Naive thymus-derived CD4-positive, alpha-beta T cell (primary cell): ENCODE data around the gene NSFL1C. TPM values are rescaled to one million over a fixed set of nuclear protein-coding genes. Genes with fewer than 3 reads are reported as not detected.

ENCODE experiments used
- ATAC-seq: fragments of 150-1000 bp; cut with Tn5 transposase; 2 replicates; pipeline ENCODE4 v1.10.0; 2021; ENCODE audit warnings: mild to moderate bottlenecking, moderate library complexity
- CTCF ChIA-PET: fragments of 350-600 bp; sonication (Branson Sonifier 250); formaldehyde crosslinking; loops from one replicate; lab custom pipeline; 2021; ENCODE audit warnings: antibody characterized with exemption; lab: Charles Lee
- POLR2A ChIA-PET: fragments of 350-600 bp; sonication (Branson Sonifier 250); formaldehyde crosslinking; loops from one replicate; lab custom pipeline; 2021; ENCODE audit warnings: antibody characterized with exemption, inconsistent platforms; lab: Charles Lee
- DNase-seq, 9 donors: peaks; one replicate each; pipeline versions ENCODE4 v3.0.0 to v3.0.0-alpha.2; 2020 to 2022; ENCODE audit warnings: mixed read lengths in 1 of 9
- H3K27ac ChIP-seq: one replicate; pipeline ENCODE4 v1.7.0; 2013; ENCODE audit warnings: mild to moderate bottlenecking, low read depth, low read length, moderate library complexity
- H3K27me3 ChIP-seq, 2 donors: one replicate each; pipeline ENCODE4 v1.7.0; 2013; ENCODE audit warnings: low read length in 2 of 2, mild to moderate bottlenecking in 2 of 2, moderate library complexity in 2 of 2; ENCODE audit not compliant: control insufficient read depth in 2 of 2, insufficient read depth in 2 of 2
- H3K36me3 ChIP-seq, 3 experiments: 1 replicate in 2 of 3; 2 replicates in 1 of 3; pipeline ENCODE4 v1.7.0; 2013; ENCODE audit warnings: low read length in 3 of 3, mild to moderate bottlenecking in 3 of 3, moderate library complexity in 1 of 3; ENCODE audit not compliant: insufficient read depth in 3 of 3, control insufficient read depth in 2 of 3
- H3K4me1 ChIP-seq, 2 donors: one replicate each; pipeline ENCODE4 v1.7.0; 2013; ENCODE audit warnings: low read length in 2 of 2, mild to moderate bottlenecking in 2 of 2, moderate library complexity in 1 of 2; ENCODE audit not compliant: control insufficient read depth in 2 of 2, insufficient read depth in 2 of 2
- H3K4me3 ChIP-seq: 2 replicates; pipeline ENCODE4 v1.7.0; 2013; ENCODE audit warnings: mild to moderate bottlenecking, low read length
- H3K9me3 ChIP-seq, 3 experiments: 1 replicate in 2 of 3; 2 replicates in 1 of 3; pipeline ENCODE4 v1.7.0; 2013; ENCODE audit warnings: low read length in 3 of 3; ENCODE audit not compliant: control insufficient read depth in 2 of 3
- H3K27ac Mint-ChIP-seq, 9 donors: one replicate each; pipeline ENCODE4 v1.8.0; 2020 to 2022; ENCODE audit warnings: mixed read lengths in 9 of 9, mild to moderate bottlenecking in 8 of 9, moderate library complexity in 5 of 9, inconsistent platforms in 2 of 9
- H3K27me3 Mint-ChIP-seq, 5 donors: one replicate each; pipeline ENCODE4 v1.8.0; 2021 to 2022; ENCODE audit warnings: mixed read lengths in 5 of 5, mild to moderate bottlenecking in 1 of 5
- H3K36me3 Mint-ChIP-seq, 5 donors: one replicate each; pipeline ENCODE4 v1.8.0; 2020 to 2022; ENCODE audit warnings: mixed read lengths in 5 of 5, mild to moderate bottlenecking in 3 of 5, inconsistent platforms in 1 of 5
- H3K4me1 Mint-ChIP-seq, 7 donors: one replicate each; pipeline ENCODE4 v1.8.0; 2020 to 2022; ENCODE audit warnings: mixed read lengths in 7 of 7, mild to moderate bottlenecking in 3 of 7, inconsistent platforms in 1 of 7
- H3K4me3 Mint-ChIP-seq, 10 donors: one replicate each; pipeline ENCODE4 v1.8.0; 2020 to 2022; ENCODE audit warnings: mild to moderate bottlenecking in 10 of 10, mixed read lengths in 10 of 10, moderate library complexity in 6 of 10, inconsistent platforms in 2 of 10
- H3K9me3 Mint-ChIP-seq, 11 donors: one replicate each; pipeline ENCODE4 v1.8.0; 2020 to 2022; ENCODE audit warnings: mixed read lengths in 11 of 11, mild to moderate bottlenecking in 4 of 11, inconsistent platforms in 1 of 11, moderate library complexity in 1 of 11
- intact Hi-C, 2 donors: fragments of 100-400 bp; cut with micrococcal nuclease; formaldehyde crosslinking; loops; one replicate each; pipeline ENCODE4 v1.15.1; 2023
- polyA plus RNA-seq, 2 donors: library from polyadenylated mRNA; unstranded; fragments of 300-500 nt; fragmentation: Illumina TruSeq; gene quantifications; one replicate each; pipeline ENCODE4 v1.2.3, GENCODE V29; 2021
- total RNA-seq, 6 experiments: library from RNA in 5 of 6; stranded (reverse) in 5 of 6; gene quantifications; 1 replicate in 5 of 6; 2 replicates in 1 of 6; pipeline ENCODE4 v1.2.3 and lab custom pipeline; 2021 to 2026

Gene NSFL1C
- total and polyA plus RNA-seq, 7 experiments from 2014 or later = 59.3 to 81.8 (median 65.7) TPM

DNA sequence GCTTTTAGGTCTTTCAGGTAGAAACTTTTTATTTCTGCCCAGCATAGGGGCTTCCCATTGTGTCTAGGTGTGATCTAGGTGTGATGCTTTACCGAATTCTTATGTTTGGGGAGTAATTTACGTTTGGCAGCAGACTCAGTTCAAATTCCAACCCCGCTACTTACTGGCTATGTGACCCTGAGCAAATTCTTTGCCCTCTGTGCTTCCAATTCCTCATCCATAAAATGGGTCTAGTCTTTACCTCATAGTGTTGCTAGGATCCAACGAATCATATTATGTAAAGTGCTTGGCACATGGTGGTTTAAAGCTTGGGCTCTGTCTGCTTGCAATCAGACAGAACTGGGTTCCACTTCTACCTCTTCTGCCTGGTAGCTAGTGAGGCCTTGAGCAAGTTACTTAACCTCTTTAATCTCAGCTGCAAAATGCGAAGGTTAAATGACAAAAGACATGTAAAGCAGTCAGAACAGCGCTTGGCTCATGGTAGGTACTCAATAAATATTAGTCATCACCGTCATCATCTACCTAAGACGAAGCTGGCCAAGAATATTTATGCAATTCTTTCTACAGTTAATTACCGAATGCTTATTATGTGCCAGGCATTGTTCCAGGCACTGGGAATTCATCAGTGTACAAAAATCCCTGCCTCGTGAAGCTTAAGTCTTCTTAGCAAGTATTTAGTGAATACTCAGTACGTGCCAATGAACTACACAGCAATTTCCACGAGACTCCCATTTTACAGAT is 1.0 kb downstream of the NSFL1C start:
- intact Hi-C loops = loop anchor here (1.0 to 5.0 kb wide), 13 partner anchors 30 to 923 kb away; partner anchors contain the start of genes STK35 (in 2 of the 2), CSNK2A1 (in 1 of the 2), RAD21L1 (in 1 of the 2) and SIRPG (in 1 of the 2)
- H3K4me1 ChIP-seq = peaks cover 19 to 29% of the 10 kb centered on the region in 2 donors
- ATAC-seq (no peak), DNase-seq (peak in 1 of 9 donors; percentile 4)
- POLR2A ChIA-PET = interaction anchor here (0.7 to 1.6 kb wide), 6 partner anchors 72 to 347 kb away, joined by 3 to 6 read pairs (median 4); partner anchors contain the start of gene PSMF1
- peak overlapping the region; percentile 81 to 90 (median 86) for H3K4me3 Mint-ChIP-seq
- H3K4me3 ChIP-seq = peak overlapping the region; percentile 59
- peaks cover 0 to 37% (median 3%) of the 10 kb centered on the region in 3 experiments for H3K36me3 ChIP-seq
- peaks cover 46 to 70% (median 55%) of the 10 kb centered on the region in 7 donors for H3K4me1 Mint-ChIP-seq
- H3K27ac Mint-ChIP-seq = peak overlapping the region in 8 of 9 donors; percentile 51 to 84 (median 78)
- CTCF ChIA-PET = interaction anchor here (0.6 kb wide), 1 partner anchor 150 kb away, joined by 3 read pairs; no protein-coding TSS in a partner anchor
- no peaks in the 10 kb centered on the region for H3K9me3 Mint-ChIP-seq
- peaks cover 0 to 21% (median 4%) of the 10 kb centered on the region in 5 donors for H3K27me3 Mint-ChIP-seq
- H3K27me3 ChIP-seq = no peaks in the 10 kb centered on the region
- H3K27ac ChIP-seq = peak overlapping the region; percentile 82
- peaks cover 5 to 26% (median 8%) of the 10 kb centered on the region in 5 donors for H3K36me3 Mint-ChIP-seq
- no peaks in the 10 kb centered on the region for H3K9me3 ChIP-seq

DNA sequence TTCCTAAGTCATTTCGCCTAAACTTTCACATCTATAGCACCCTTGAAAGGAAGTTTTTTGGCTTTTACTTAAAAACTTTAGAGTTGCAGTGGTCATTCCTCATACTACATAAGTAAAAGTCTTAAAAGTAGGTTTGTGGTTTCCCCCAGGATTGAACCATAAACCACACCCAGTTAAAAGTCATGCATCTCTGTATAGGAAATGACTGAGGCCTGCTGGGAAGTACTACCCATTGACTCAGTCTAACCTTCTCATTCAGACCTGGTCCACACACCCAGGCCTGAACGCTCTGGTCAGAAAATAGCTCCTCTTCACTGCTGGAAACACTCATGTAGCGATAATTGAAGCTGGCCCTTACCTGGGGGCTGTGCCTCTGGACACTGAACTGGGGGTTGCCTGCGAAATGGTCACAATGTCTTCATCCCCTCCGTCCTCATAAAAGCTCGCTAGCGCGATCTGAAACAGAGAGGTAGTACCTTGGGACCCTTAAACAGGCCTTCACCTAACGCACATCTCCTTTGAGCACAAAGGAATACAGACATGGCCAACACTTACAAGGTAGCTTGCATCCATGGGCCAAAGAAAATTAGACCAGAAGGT is 2.6 kb downstream of the NSFL1C start:
- peaks cover 0 to 19% (median 3%) of the 10 kb centered on the region in 5 donors for H3K27me3 Mint-ChIP-seq
- DNase-seq (no peak), ATAC-seq (no peak)
- CTCF ChIA-PET = no interaction called here
- Histone ChIP-seq H3K4me1 (peaks cover 19 to 29% of the 10 kb centered on the region in 2 donors), H3K36me3 (peaks cover 0 to 53% (median 3%) of the 10 kb centered on the region in 3 experiments), H3K27me3 (no peaks in the 10 kb centered on the region), H3K9me3 (no peaks in the 10 kb centered on the region), H3K27ac (no peak overlapping the region), H3K4me3 (no peak overlapping the region)
- peak overlapping the region in 8 of 10 donors; percentile 17 to 86 (median 72) for H3K4me3 Mint-ChIP-seq
- POLR2A ChIA-PET = no interaction called here
- H3K36me3 Mint-ChIP-seq = peaks cover 9 to 38% (median 16%) of the 10 kb centered on the region in 5 donors
- intact Hi-C loops = no loop called here
- H3K4me1 Mint-ChIP-seq = peaks cover 46 to 78% (median 64%) of the 10 kb centered on the region in 7 donors
- no peaks in the 10 kb centered on the region for H3K9me3 Mint-ChIP-seq
- peak overlapping the region in 1 of 9 donors; percentile 32 for H3K27ac Mint-ChIP-seq

DNA sequence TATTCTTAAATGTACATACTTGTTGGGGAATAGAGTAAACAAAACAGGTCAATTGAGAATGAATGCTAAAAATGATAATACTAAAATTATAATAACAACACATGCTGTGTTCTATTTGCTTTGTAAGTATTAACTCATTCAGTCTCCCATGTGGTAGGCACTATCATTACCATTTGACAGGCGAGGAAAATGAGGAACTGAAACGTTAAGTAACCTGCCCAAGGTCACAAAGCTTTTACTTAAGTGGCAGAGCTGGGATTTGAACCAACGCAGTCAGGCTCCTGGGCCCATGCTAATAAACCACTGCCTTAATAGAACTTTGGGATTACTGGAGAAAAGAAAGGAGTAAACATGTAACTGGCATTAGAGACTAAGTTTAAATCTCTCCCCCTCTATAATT is 3.8 kb downstream of the NSFL1C start:
- H3K27ac Mint-ChIP-seq = no peak overlapping the region
- peaks cover 9 to 48% (median 19%) of the 10 kb centered on the region in 5 donors for H3K36me3 Mint-ChIP-seq
- H3K27me3 Mint-ChIP-seq = peaks cover 0 to 7% (median 0%) of the 10 kb centered on the region in 5 donors

GRCh38 chr20:1462001-1462400 is 4.6 kb downstream of the NSFL1C start:
- no peak for ATAC-seq
- H3K4me1 ChIP-seq = peaks cover 18 to 19% of the 10 kb centered on the region in 2 donors
- CTCF ChIA-PET = no interaction called here
- H3K9me3 ChIP-seq = no peaks in the 10 kb centered on the region
- intact Hi-C loops = no loop called here
- DNase-seq = no peak
- POLR2A ChIA-PET = no interaction called here
- H3K36me3 ChIP-seq = peaks cover 3 to 71% (median 9%) of the 10 kb centered on the region in 3 experiments
- Mint-ChIP-seq H3K4me1 (peaks cover 38 to 73% (median 51%) of the 10 kb centered on the region in 7 donors), H3K27me3 (no peaks in the 10 kb centered on the region), H3K27ac (no peak overlapping the region), H3K4me3 (no peak overlapping the region), H3K9me3 (no peaks in the 10 kb centered on the region), H3K36me3 (peaks cover 9 to 55% (median 19%) of the 10 kb centered on the region in 5 donors)
- no peaks in the 10 kb centered on the region for H3K27me3 ChIP-seq
- H3K4me3 ChIP-seq = no peak overlapping the region
- H3K27ac ChIP-seq = no peak overlapping the region

More for the DNA sequence above, 3.8 kb downstream of the NSFL1C start:
- no peak for ATAC-seq
- intact Hi-C loops = no loop called here
- no peaks in the 10 kb centered on the region for H3K9me3 Mint-ChIP-seq
- Histone ChIP-seq H3K27me3 (no peaks in the 10 kb centered on the region), H3K9me3 (no peaks in the 10 kb centered on the region), H3K27ac (no peak overlapping the region), H3K4me3 (no peak overlapping the region), H3K36me3 (peaks cover 3 to 64% (median 3%) of the 10 kb centered on the region in 3 experiments), H3K4me1 (peaks cover 19 to 26% of the 10 kb centered on the region in 2 donors)
- peak overlapping the region in 1 of 10 donors; percentile 85 for H3K4me3 Mint-ChIP-seq
- no peak for DNase-seq
- ChIA-PET CTCF (no interaction called here), POLR2A (no interaction called here)
- H3K4me1 Mint-ChIP-seq = peaks cover 46 to 81% (median 59%) of the 10 kb centered on the region in 7 donors

GRCh38 chr20:1460275-1460674 is 6.4 kb downstream of the NSFL1C start:
- H3K27ac Mint-ChIP-seq = no peak overlapping the region
- H3K4me1 Mint-ChIP-seq = peaks cover 30 to 64% (median 41%) of the 10 kb centered on the region in 7 donors

DNA sequence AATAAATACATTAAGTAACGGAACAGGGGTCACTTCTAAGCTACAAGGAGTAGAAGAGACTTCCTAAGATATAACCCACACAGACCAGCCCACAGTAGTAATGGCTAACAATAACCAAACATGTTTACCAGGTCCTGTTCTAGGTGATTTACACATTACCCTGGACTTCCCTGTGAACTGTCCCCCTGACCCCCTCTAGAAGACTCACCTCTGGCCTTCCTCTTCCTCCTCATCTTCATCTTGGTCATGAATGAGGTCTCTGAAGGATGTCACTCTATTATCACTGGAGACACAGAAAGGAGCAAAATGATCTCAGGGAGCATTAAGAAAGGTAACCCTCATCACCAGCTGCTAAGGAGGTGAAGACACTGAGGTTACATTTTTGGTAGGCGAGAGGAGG is 8.7 kb downstream of the NSFL1C start:
- Mint-ChIP-seq H3K4me3 (no peak overlapping the region), H3K27me3 (no peaks in the 10 kb centered on the region), H3K27ac (no peak overlapping the region), H3K9me3 (no peaks in the 10 kb centered on the region), H3K36me3 (peaks cover 25 to 68% (median 35%) of the 10 kb centered on the region in 5 donors), H3K4me1 (peaks cover 8 to 41% (median 18%) of the 10 kb centered on the region in 7 donors)
- intact Hi-C loops = no loop called here
- no peaks in the 10 kb centered on the region for H3K4me1 ChIP-seq
- CTCF ChIA-PET = no interaction called here
- H3K9me3 ChIP-seq = no peaks in the 10 kb centered on the region
- no peaks in the 10 kb centered on the region for H3K27me3 ChIP-seq
- H3K4me3 ChIP-seq = no peak overlapping the region
- no peak for ATAC-seq
- peaks cover 16 to 92% (median 43%) of the 10 kb centered on the region in 3 experiments for H3K36me3 ChIP-seq
- H3K27ac ChIP-seq = no peak overlapping the region
- DNase-seq = no peak
- POLR2A ChIA-PET = interaction anchor here (0.6 kb wide), 1 partner anchor 1334 kb away, joined by 3 read pairs; no protein-coding TSS in a partner anchor

More at GRCh38 chr20:1460275-1460674, 6.4 kb downstream of the NSFL1C start:
- CTCF ChIA-PET = no interaction called here
- peaks cover 9 to 63% (median 20%) of the 10 kb centered on the region in 5 donors for H3K36me3 Mint-ChIP-seq
- H3K4me3 ChIP-seq = no peak overlapping the region
- no peaks in the 10 kb centered on the region for H3K27me3 ChIP-seq
- H3K27me3 Mint-ChIP-seq = no peaks in the 10 kb centered on the region
- no peaks in the 10 kb centered on the region for H3K9me3 ChIP-seq
- POLR2A ChIA-PET = interaction anchor here (0.6 kb wide), 1 partner anchor 80 kb away, joined by 3 read pairs; no protein-coding TSS in a partner anchor
- no peak for DNase-seq
- H3K4me3 Mint-ChIP-seq = no peak overlapping the region
- H3K36me3 ChIP-seq = peaks cover 10 to 80% (median 22%) of the 10 kb centered on the region in 3 experiments
- peaks cover 8 to 11% of the 10 kb centered on the region in 2 donors for H3K4me1 ChIP-seq
- intact Hi-C loops = no loop called here
- H3K9me3 Mint-ChIP-seq = no peaks in the 10 kb centered on the region
- no peak overlapping the region for H3K27ac ChIP-seq
- ATAC-seq = no peak
